ENCODE data around the gene ZDHHC22. TPM values are rescaled to one million over a fixed set of nuclear protein-coding genes. Genes with fewer than 3 reads are reported as not detected.

The ZDHHC22 gene
- polyA plus RNA-seq, 1 donor, result 1.6 TPM

DNA sequence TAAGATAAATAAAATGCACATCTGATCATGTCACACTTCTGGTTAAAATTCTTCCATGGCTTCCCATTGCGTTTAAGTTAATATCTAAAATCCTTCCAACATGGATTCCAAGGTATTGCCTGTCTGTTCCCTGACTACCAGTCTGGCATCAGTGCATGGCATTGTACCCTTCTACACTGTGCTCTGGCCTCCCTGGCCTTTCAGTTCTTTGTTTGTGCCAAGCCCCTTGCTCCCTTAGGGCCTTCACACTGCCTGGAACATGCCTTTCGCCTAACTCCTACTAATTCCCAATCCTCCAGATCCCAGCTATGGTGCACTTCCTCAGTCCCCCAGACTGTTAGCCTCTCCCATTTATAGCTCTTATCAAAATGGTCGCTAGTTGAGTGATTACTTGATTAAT is 37.2 kb downstream of the ZDHHC22 start:
- H3K36me3 ChIP-seq (ENCODE audit: control insufficient read depth, insufficient read depth, low read length), result peaks cover 24% of the 10 kb centered on the region
- no peaks in the 10 kb centered on the region for H3K9me3 ChIP-seq (ENCODE audit: control insufficient read depth, low read depth, low read length)
- no peak for DNase-seq
- no peak overlapping the region for H3K27ac ChIP-seq (ENCODE audit: low read length)
- H3K27me3 ChIP-seq (ENCODE audit: control insufficient read depth, insufficient read depth, low read length), result no peaks in the 10 kb centered on the region
- WGBS (ENCODE audit: insufficient coverage, low lambda C conversion rate), result no CpG with 5 or more reads among the region's 3 CpGs
- no peak overlapping the region for H3K4me3 ChIP-seq (ENCODE audit: low read length)
- peaks cover 25% of the 10 kb centered on the region for H3K4me1 ChIP-seq (ENCODE audit: control insufficient read depth, insufficient read depth, low read length)

DNA sequence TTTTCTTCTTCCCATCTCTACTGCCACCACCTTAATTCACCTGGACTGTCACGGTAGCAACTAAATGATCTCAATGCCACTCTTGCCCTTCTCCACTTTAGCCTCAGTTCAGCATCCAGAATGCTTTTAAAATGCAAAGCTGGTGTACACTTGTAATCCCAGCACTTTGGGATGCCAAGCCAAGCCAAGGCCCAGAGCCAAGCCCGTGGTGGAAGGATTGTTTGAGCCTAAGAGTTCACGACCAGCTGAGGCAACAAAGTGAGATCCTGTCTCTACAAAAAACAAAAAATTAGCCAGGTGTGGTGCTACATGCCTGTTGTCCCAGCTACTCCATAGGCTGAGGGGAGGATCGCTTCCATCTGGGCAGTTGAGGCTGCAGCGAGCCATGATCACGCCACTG is 37.6 kb downstream of the ZDHHC22 start:
- Histone ChIP-seq H3K36me3 (ENCODE audit: control insufficient read depth, insufficient read depth, low read length) (peaks cover 23% of the 10 kb centered on the region), H3K27me3 (ENCODE audit: control insufficient read depth, insufficient read depth, low read length) (no peaks in the 10 kb centered on the region), H3K9me3 (ENCODE audit: control insufficient read depth, low read depth, low read length) (no peaks in the 10 kb centered on the region), H3K4me1 (ENCODE audit: control insufficient read depth, insufficient read depth, low read length) (peaks cover 28% of the 10 kb centered on the region), H3K27ac (ENCODE audit: low read length) (no peak overlapping the region), H3K4me3 (ENCODE audit: low read length) (no peak overlapping the region)
- 83% methylated on average over 1 of the region's 6 CpGs for WGBS (ENCODE audit: insufficient coverage, low lambda C conversion rate)
- no peak for DNase-seq

DNA sequence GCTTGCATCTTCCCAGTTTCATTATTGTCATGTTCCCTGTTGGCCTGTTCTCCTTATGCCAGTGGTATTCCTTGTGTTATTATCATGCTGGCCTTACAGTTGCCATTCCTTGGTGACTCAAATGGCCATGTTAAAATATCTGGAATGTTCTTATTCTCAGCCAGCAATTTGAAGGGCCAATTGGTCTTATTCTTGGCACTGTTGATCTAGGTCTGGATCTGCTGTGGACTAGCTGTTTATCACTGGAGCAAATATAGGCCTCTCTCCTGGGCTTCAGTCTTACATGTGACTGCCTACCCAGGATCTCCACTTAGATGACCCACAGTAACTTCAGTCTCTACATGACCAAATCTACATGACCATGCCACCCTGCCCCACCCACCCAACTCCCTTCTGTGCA is 38.1 kb downstream of the ZDHHC22 start:
- no peaks in the 10 kb centered on the region for H3K9me3 ChIP-seq (ENCODE audit: control insufficient read depth, low read depth, low read length)
- no peaks in the 10 kb centered on the region for H3K27me3 ChIP-seq (ENCODE audit: control insufficient read depth, insufficient read depth, low read length)
- H3K27ac ChIP-seq (ENCODE audit: low read length), result no peak overlapping the region
- H3K4me1 ChIP-seq (ENCODE audit: control insufficient read depth, insufficient read depth, low read length), result peaks cover 29% of the 10 kb centered on the region
- no peak for DNase-seq
- H3K36me3 ChIP-seq (ENCODE audit: control insufficient read depth, insufficient read depth, low read length), result peaks cover 18% of the 10 kb centered on the region
- no peak overlapping the region for H3K4me3 ChIP-seq (ENCODE audit: low read length)

DNA sequence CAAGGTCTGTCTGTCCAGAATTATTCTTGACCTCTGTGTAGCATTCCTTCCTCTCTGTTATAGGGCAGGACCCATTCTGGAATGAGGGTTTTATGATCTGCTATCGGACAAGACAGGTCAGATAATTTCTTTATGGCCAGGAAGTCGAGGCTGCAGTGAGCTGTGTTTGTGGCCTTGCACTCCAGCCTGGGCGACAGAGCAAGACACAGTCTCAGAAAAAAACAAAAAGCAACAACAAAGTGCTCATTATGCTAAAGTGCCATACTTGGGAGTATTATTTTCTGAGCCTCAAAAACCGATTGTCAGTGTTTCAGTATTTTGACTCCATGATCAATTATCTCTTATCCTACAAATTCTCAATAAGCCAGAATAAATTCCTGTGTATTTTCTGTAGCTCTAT is 39.4 kb downstream of the ZDHHC22 start:
- no peaks in the 10 kb centered on the region for H3K27me3 ChIP-seq (ENCODE audit: control insufficient read depth, insufficient read depth, low read length)
- H3K36me3 ChIP-seq (ENCODE audit: control insufficient read depth, insufficient read depth, low read length), result peaks cover 15% of the 10 kb centered on the region
- H3K4me3 ChIP-seq (ENCODE audit: low read length), result no peak overlapping the region
- DNase-seq, result peak in 1 of 2 donors; percentile 57
- 20% methylated on average over 1 of the region's 4 CpGs for WGBS (ENCODE audit: insufficient coverage, low lambda C conversion rate)
- peak overlapping the region; percentile 7 for H3K27ac ChIP-seq (ENCODE audit: low read length)
- H3K4me1 ChIP-seq (ENCODE audit: control insufficient read depth, insufficient read depth, low read length), result peaks cover 30% of the 10 kb centered on the region
- H3K9me3 ChIP-seq (ENCODE audit: control insufficient read depth, low read depth, low read length), result no peaks in the 10 kb centered on the region

DNA sequence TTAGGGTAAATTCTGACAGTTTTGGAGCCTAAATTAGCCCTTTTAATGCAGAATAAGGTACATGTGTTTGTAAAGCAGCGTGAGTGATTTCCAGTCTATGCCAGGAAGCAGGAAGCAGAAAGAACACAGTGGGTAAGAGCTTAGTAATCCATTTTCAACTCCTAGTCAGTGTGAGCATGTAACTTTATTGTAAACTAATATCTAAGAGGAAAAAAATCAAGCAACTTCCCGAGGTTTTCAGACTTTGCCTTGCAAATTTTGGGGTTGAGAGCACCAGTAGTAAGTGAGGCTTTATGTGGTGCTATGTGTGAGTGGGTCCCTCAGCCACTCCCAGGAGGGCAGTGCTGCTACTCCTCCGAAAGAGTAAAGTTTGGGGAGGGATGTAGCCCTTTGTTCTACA is 40.6 kb downstream of the ZDHHC22 start:
- no peak overlapping the region for H3K4me3 ChIP-seq (ENCODE audit: low read length)
- no peak for DNase-seq
- H3K4me1 ChIP-seq (ENCODE audit: control insufficient read depth, insufficient read depth, low read length), result peaks cover 42% of the 10 kb centered on the region
- no CpG with 5 or more reads among the region's 3 CpGs for WGBS (ENCODE audit: insufficient coverage, low lambda C conversion rate)
- peak overlapping the region; percentile 16 for H3K27ac ChIP-seq (ENCODE audit: low read length)
- no peaks in the 10 kb centered on the region for H3K9me3 ChIP-seq (ENCODE audit: control insufficient read depth, low read depth, low read length)
- H3K36me3 ChIP-seq (ENCODE audit: control insufficient read depth, insufficient read depth, low read length), result peaks cover 7% of the 10 kb centered on the region
- H3K27me3 ChIP-seq (ENCODE audit: control insufficient read depth, insufficient read depth, low read length), result no peaks in the 10 kb centered on the region

DNA sequence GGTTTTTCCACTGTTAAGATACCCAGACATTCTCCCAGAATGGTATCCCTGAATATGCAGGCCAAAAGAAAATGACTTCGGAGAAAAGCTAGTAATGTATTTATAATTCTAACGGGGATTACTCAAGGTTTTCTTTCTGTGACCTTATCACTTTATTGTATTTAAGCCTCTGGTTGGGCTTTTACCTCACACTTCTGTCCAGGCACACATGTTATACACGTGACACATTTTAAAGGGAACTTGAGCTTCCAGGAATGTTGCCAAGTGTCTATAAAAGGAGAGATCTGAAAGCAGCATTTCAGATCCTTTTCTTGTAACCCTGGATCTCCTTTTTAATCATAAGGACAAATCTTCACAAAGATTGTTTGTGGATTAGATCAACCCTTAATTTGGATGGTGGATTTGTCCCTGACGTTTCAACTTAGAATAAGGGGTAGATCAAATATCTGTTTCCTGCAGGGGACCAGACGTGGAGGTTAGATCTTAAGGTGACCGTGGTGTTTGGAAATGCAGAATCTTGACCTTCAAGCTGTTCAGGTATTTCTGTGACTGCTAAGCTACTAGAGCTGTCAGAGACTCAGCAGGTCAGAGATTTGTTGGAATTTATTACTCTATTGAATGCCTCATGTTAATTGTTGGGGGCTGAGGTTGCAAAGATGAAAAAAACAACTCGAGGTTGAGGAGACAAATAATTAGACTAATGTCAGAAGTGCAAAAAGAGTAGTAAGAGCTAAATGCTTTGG is 42.0 kb downstream of the ZDHHC22 start:
- H3K27ac ChIP-seq (ENCODE audit: low read length), result peak overlapping the region; percentile 85
- no peaks in the 10 kb centered on the region for H3K9me3 ChIP-seq (ENCODE audit: control insufficient read depth, low read depth, low read length)
- 0% methylated on average over 1 of the region's 7 CpGs for WGBS (ENCODE audit: insufficient coverage, low lambda C conversion rate)
- peaks cover 3% of the 10 kb centered on the region for H3K36me3 ChIP-seq (ENCODE audit: control insufficient read depth, insufficient read depth, low read length)
- DNase-seq, result peak; percentile 53 to 74
- no peaks in the 10 kb centered on the region for H3K27me3 ChIP-seq (ENCODE audit: control insufficient read depth, insufficient read depth, low read length)
- H3K4me1 ChIP-seq (ENCODE audit: control insufficient read depth, insufficient read depth, low read length), result peaks cover 42% of the 10 kb centered on the region
- peak overlapping the region; percentile 74 for H3K4me3 ChIP-seq (ENCODE audit: low read length)

DNA sequence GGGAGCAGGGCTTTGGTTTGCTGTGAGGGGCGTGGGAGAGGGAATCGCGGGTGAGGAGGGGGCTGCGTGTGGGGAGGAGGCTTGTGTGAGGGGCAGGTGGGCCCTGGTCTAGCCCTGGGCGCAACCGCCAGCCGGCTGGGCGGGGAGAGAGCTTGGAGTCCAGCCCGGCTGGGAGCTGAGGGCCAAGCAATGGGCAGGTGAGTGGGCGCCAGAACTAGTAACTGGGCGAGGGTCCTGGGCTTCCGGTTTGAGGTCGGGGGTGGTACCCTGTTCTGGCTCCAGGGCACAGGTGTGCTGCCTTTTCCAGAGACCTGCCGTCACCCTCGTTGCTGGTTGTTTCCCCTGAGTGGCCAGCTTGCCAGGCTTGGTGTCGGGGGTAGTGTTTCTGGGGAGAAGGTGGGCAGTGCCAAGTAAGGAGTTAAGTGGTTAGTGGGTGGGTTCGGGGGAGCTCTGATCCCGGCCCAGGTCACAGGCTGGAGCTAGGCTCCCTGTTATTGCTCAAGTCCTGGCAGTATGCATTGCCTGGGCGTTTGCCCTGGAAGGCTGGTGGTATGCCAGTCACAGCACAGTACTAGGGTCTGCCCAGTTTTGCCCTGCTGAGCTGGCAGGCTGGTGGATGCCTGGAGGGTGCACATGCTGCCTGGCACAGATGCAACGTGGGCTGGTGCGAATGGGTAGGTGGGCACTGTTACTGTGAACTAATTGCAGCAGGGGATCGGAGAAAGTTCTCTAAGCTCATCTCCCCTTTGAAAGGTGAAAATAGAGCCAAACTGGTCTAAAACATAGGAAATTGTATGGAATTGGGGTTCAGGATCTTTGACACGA is 42.9 kb downstream of the ZDHHC22 start:
- peaks cover 42% of the 10 kb centered on the region for H3K4me1 ChIP-seq (ENCODE audit: control insufficient read depth, insufficient read depth, low read length)
- DNase-seq, result no peak
- no CpG with 5 or more reads among the region's 23 CpGs for WGBS (ENCODE audit: insufficient coverage, low lambda C conversion rate)

DNA sequence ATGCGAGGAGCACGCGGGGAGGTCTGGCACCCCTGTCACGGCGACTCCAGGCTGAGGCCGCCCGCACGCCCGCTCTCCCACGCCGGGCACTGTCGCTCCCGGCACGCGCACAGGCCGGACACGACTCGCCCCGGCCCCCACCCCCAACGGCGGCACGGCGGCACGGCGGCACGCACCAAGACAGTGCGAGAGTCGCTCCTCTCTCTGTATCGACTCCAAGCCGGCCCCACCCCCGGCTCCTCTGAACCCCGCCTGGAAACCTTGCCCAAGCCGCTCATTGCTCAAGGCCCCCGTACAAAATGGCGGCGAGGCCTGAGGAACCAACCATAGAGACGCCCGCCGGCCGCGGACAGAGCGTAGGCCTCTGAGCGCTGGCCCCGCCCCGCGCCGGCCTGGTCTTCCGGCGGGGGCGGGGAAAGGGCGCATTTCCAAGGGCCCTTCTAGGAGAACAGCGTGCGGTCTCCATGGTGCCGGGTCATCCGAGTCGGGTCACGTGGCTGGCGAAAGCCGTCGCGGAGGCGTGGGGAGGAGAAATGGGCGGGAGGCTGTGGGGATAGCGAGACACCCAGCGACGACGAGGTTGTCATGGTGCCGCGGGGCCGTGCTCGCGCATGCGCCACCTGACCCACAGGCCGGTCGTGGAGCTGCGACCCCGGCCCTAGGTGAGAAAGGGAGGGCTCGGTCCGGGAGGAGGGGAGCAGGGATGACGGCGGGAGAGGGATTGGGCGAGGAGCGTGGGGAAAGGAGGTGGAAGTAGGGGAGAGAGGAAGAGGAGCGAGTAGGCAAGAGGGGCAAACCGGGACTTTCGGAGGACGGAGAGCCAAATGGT is 43.7 kb downstream of the ZDHHC22 start, which contains the start of gene CIPC:
Gene CIPC (plus strand): TSS at position 559 of the 829 bp plus-strand sequence. CDS start 7,451 bp downstream, outside the sequence.
- peak within 1 kb of the TSS; percentile 74 for H3K4me3 ChIP-seq (ENCODE audit: low read length)
- H3K9me3 ChIP-seq (ENCODE audit: control insufficient read depth, low read depth, low read length), result no peaks in the 10 kb centered on the region
- WGBS (ENCODE audit: insufficient coverage, low lambda C conversion rate), result 0% methylated on average over 6 of the region's 87 CpGs
- peak; percentile 99 to 100 for DNase-seq
- peak within 1 kb of the TSS; percentile 85 for H3K27ac ChIP-seq (ENCODE audit: low read length)
- H3K27me3 ChIP-seq (ENCODE audit: control insufficient read depth, insufficient read depth, low read length), result no peaks in the 10 kb centered on the region
- H3K4me1 ChIP-seq (ENCODE audit: control insufficient read depth, insufficient read depth, low read length), result peaks cover 48% of the 10 kb centered on the region
- no peaks in the 10 kb centered on the region for H3K36me3 ChIP-seq (ENCODE audit: control insufficient read depth, insufficient read depth, low read length)

More for the DNA sequence above, 42.9 kb downstream of the ZDHHC22 start:
- Histone ChIP-seq H3K36me3 (ENCODE audit: control insufficient read depth, insufficient read depth, low read length) (no peaks in the 10 kb centered on the region), H3K27me3 (ENCODE audit: control insufficient read depth, insufficient read depth, low read length) (no peaks in the 10 kb centered on the region), H3K9me3 (ENCODE audit: control insufficient read depth, low read depth, low read length) (no peaks in the 10 kb centered on the region), H3K4me3 (ENCODE audit: low read length) (peak overlapping the region; percentile 74), H3K27ac (ENCODE audit: low read length) (peak overlapping the region; percentile 85)

DNA sequence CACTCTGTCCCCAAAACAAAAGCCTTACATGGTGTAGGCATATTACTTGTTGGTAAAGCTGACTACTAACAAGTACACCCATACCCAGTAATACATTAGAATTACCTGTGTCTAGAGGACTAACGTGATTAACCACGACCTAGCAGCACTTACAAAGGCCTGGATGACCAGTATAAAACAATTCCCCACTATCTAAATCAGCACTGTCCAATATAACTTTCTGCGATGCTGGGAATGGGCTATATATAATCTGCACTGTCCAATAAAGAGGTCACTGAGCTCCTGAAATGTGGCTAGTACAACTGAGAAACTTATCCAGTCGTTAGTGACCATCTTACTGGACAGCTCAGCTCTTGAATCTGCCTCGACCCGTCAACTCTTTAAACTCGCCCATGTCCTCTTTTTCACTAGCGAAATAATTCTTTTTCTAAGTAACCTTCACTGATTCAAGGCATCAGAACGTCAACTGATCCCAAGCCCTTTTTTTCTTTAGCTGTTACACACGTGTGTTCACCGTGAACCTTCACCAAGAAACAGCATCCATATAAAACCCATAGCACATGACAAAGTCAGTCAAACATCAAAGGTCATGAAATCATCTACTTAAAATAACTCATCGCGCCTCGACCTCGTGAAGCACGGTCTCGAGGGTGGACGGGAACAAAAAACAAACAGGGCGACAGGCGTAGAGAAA is 44.4 kb downstream of the ZDHHC22 start:
- Histone ChIP-seq H3K27ac (ENCODE audit: low read length) (peak overlapping the region; percentile 76), H3K27me3 (ENCODE audit: control insufficient read depth, insufficient read depth, low read length) (no peaks in the 10 kb centered on the region), H3K36me3 (ENCODE audit: control insufficient read depth, insufficient read depth, low read length) (no peaks in the 10 kb centered on the region), H3K4me3 (ENCODE audit: low read length) (peak overlapping the region; percentile 50), H3K4me1 (ENCODE audit: control insufficient read depth, insufficient read depth, low read length) (peaks cover 48% of the 10 kb centered on the region), H3K9me3 (ENCODE audit: control insufficient read depth, low read depth, low read length) (peaks cover under 1% of the 10 kb centered on the region)
- DNase-seq, result peak; percentile 72 to 91
- WGBS (ENCODE audit: insufficient coverage, low lambda C conversion rate), result 2% methylated on average over 5 of the region's 20 CpGs

Measured in large intestine (tissue), 3 donors.